HEK293T (cell line): Measurements from ENCODE around the gene REC8.
A peak's percentile ranks its signal among the peaks of the same experiment; 100 is the strongest.

ENCODE experiments used
- CTCF ChIA-PET: fragments of 350-600 bp; formaldehyde crosslinking; extraction: SDS; loops from one replicate; lab custom pipeline; 2021; ENCODE audit warnings: antibody characterized with exemption, inconsistent platforms; lab: Yijun Ruan, JAX
- POLR2A ChIA-PET: fragments of 350-600 bp; formaldehyde crosslinking; extraction: SDS; loops from one replicate; lab custom pipeline; 2020; ENCODE audit warnings: antibody characterized with exemption, inconsistent platforms; lab: Yijun Ruan, JAX
- DNase-seq: peaks from one replicate; pipeline ENCODE4 v3.0.0; 2012; ENCODE audit warnings: mixed read lengths; ENCODE audit errors: extremely low spot score
- ARNT ChIP-seq: fragments of 450-650 bp; IDR thresholded peaks from 2 replicates; pipeline ENCODE4 v1.6.1; 2017; ENCODE audit warnings: mild to moderate bottlenecking
- BHLHE40 ChIP-seq: fragments of 450-650 bp; IDR thresholded peaks from 2 replicates; pipeline ENCODE4 v1.6.1; 2016; ENCODE audit warnings: mild to moderate bottlenecking, moderate library complexity, borderline replicate concordance
- CTBP1 ChIP-seq: fragments of 450-650 bp; IDR thresholded peaks from 2 replicates; pipeline ENCODE4 v1.6.1; 2016; ENCODE audit warnings: borderline replicate concordance
- ELF4 ChIP-seq: fragments of 450-650 bp; IDR thresholded peaks from 2 replicates; pipeline ENCODE4 v1.6.1; 2017; ENCODE audit warnings: antibody characterized with exemption
- FOXA1 ChIP-seq: fragments of 450-650 bp; IDR thresholded peaks from 2 replicates; pipeline ENCODE4 v1.6.1; 2016; ENCODE audit warnings: mild to moderate bottlenecking
- FOXK2 ChIP-seq: fragments of 450-650 bp; IDR thresholded peaks from 2 replicates; pipeline ENCODE4 v1.6.1; 2016; ENCODE audit warnings: mild to moderate bottlenecking
- FOXM1 ChIP-seq: fragments of 450-650 bp; IDR thresholded peaks from 2 replicates; pipeline ENCODE4 v1.6.1; 2017; ENCODE audit warnings: mild to moderate bottlenecking, borderline replicate concordance
- HDGF ChIP-seq: fragments of 450-650 bp; IDR thresholded peaks from 2 replicates; pipeline ENCODE4 v1.6.1; 2017; ENCODE audit warnings: antibody characterized with exemption, borderline replicate concordance
- L3MBTL2 ChIP-seq: fragments of 450-650 bp; conservative IDR thresholded peaks from 2 replicates; pipeline ENCODE4 v1.6.1; 2016; ENCODE audit warnings: mild to moderate bottlenecking
- LEF1 ChIP-seq: fragments of 450-650 bp; IDR thresholded peaks from 2 replicates; pipeline ENCODE4 v1.6.1; 2017; ENCODE audit warnings: mild to moderate bottlenecking, borderline replicate concordance
- NFRKB ChIP-seq: fragments of 450-650 bp; IDR thresholded peaks from 2 replicates; pipeline ENCODE4 v1.6.1; 2016; ENCODE audit warnings: mild to moderate bottlenecking, moderate library complexity
- PKNOX1 ChIP-seq: fragments of 450-650 bp; IDR thresholded peaks from 2 replicates; pipeline ENCODE4 v1.6.1; 2016
- SP1 ChIP-seq: fragments of 450-650 bp; IDR thresholded peaks from 2 replicates; pipeline ENCODE4 v1.6.1; 2017
- SUZ12 ChIP-seq: fragments of 450-650 bp; IDR thresholded peaks from 2 replicates; pipeline ENCODE4 v1.6.1; 2016; ENCODE audit warnings: mild to moderate bottlenecking
- TARDBP ChIP-seq: fragments of 450-650 bp; IDR thresholded peaks from 2 replicates; pipeline ENCODE4 v1.6.1; 2016
- ZNF384 ChIP-seq: fragments of 450-650 bp; IDR thresholded peaks from 2 replicates; pipeline ENCODE4 v1.6.1; 2016

Gene REC8

GRCh38 chr14:24187539-24187915 is 15.6 kb downstream of the REC8 start:
- POLR2A ChIA-PET, result interaction anchor here (1.1 to 3.2 kb wide), 6 partner anchors 7 to 81 kb away, joined by 3 to 20 read pairs (median 10); partner anchors contain the start of genes CHMP4A, EMC9, TINF2 and TM9SF1

GRCh38 chr14:24188251-24189058 is 16.6 kb downstream of the REC8 start, which contains the start of gene IPO4:
Gene IPO4, minus strand, starts transcription at chr14:24188816. Its CDS starts 29 bp downstream, at chr14:24188787.
- TF ChIP-seq PKNOX1 (peak; percentile 72), ZNF384 (no peak), FOXM1 (peak; percentile 54; the same call in 1 of the 2 replicates), FOXA1 (no peak), CTBP1 (peak; percentile 91), ELF4 (peak; percentile 57), ARNT (peak; percentile 74; the same call in 1 of the 2 replicates), LEF1 (peak; percentile 68; the same call in 1 of the 2 replicates), FOXK2 (no peak), L3MBTL2 (peak; percentile 75)
- CTCF ChIA-PET, result interaction anchor here (0.6 to 1.7 kb wide), 4 partner anchors 24 to 120 kb away, joined by 3 to 5 read pairs (median 3); partner anchors contain the start of genes CIDEB and IRF9
- peak; percentile 98 for DNase-seq
- POLR2A ChIA-PET, result interaction anchor here (1.0 to 3.2 kb wide), 12 partner anchors 8 to 867 kb away, joined by 3 to 20 read pairs (median 7); partner anchors contain the start of genes CHMP4A, DCAF11, EMC9 and MDP1

More at GRCh38 chr14:24187539-24187915, 15.6 kb downstream of the REC8 start:
- DNase-seq, result no peak
- TF ChIP-seq FOXM1 (no peak), CTBP1 (no peak), ZNF384 (no peak), ARNT (no peak), PKNOX1 (no peak), SP1 (no peak), BHLHE40 (no peak), SUZ12 (no peak), TARDBP (no peak), L3MBTL2 (no peak), FOXK2 (no peak), ELF4 (no peak), FOXA1 (no peak), LEF1 (no peak), NFRKB (no peak), HDGF (no peak)
- CTCF ChIA-PET, result interaction anchor here (0.6 to 1.7 kb wide), 2 partner anchors 26 to 79 kb away, joined by 3 read pairs; partner anchors contain the start of gene IRF9

- DNase-seq, result no peak
- CTCF ChIA-PET, result interaction anchor here (0.8 to 1.7 kb wide), 3 partner anchors 23 to 119 kb away, joined by 3 to 5 read pairs (median 3); partner anchors contain the start of genes CIDEB and IRF9
- POLR2A ChIA-PET, result interaction anchor here (1.0 to 3.2 kb wide), 11 partner anchors 9 to 868 kb away, joined by 3 to 20 read pairs (median 9); partner anchors contain the start of genes CHMP4A, DCAF11, EMC9 and MDP1
- TF ChIP-seq NFRKB, result no peak
- no peak for TF ChIP-seq LEF1
- TF ChIP-seq L3MBTL2, result no peak
- no peak for TF ChIP-seq TARDBP
- TF ChIP-seq BHLHE40, result no peak
- TF ChIP-seq ELF4, result no peak
- no peak for TF ChIP-seq SUZ12
These were observed 17.1 kb downstream of the REC8 start for GRCh38 chr14:24189059-24189375.

- ChIA-PET POLR2A (interaction anchor here (1.0 to 3.2 kb wide), 11 partner anchors 9 to 868 kb away, joined by 3 to 20 read pairs (median 5); partner anchors contain the start of genes CHMP4A, DCAF11, MDP1 and NRL), CTCF (interaction anchor here (0.8 to 1.2 kb wide), 2 partner anchors 23 to 119 kb away, joined by 3 to 5 read pairs; partner anchors contain the start of gene CIDEB)
- TF ChIP-seq SUZ12 (no peak), PKNOX1 (no peak)
- DNase-seq, result no peak
These were observed 17.6 kb downstream of the REC8 start for GRCh38 chr14:24189460-24189859.

- DNase-seq, result no peak
- ChIA-PET POLR2A (interaction anchor here (1.0 to 3.2 kb wide), 4 partner anchors 10 to 76 kb away, joined by 4 to 15 read pairs (median 6); partner anchors contain the start of genes PSME1, PSME2 and RNF31), CTCF (no interaction called here)
- no peak for TF ChIP-seq TARDBP
- TF ChIP-seq SP1, result no peak
- no peak for TF ChIP-seq SUZ12
- no peak for TF ChIP-seq FOXA1
- no peak for TF ChIP-seq ELF4
- TF ChIP-seq NFRKB, result no peak
- no peak for TF ChIP-seq PKNOX1
- TF ChIP-seq ZNF384, result no peak
- TF ChIP-seq BHLHE40, result no peak
- TF ChIP-seq FOXM1, result no peak
- no peak for TF ChIP-seq CTBP1
- no peak for TF ChIP-seq ARNT
- no peak for TF ChIP-seq L3MBTL2
- TF ChIP-seq HDGF, result no peak
- TF ChIP-seq FOXK2, result no peak
- no peak for TF ChIP-seq LEF1
These were observed 18.5 kb downstream of the REC8 start for GRCh38 chr14:24190416-24190815.
